SU-DHL-6 (cell line): ENCODE results near the gene MMP13.

Experiments
- CTCF ChIP-seq: fragments of 200-600 bp; sonication (generic); IDR thresholded peaks from one replicate; pipeline ENCODE4 v1.5.1; 2017; ENCODE audit warnings: antibody characterized with exemption, mild to moderate bottlenecking, low read length, moderate library complexity; ENCODE audit not compliant: insufficient read depth, poor library complexity, severe bottlenecking
- EZH2phosphoT487 ChIP-seq: fragments of 200-600 bp; sonication (generic), shearing (Covaris generic); conservative IDR thresholded peaks from 2 replicates; pipeline ENCODE4 v1.6.1; 2018; ENCODE audit warnings: mild to moderate bottlenecking, antibody characterized with exemption, low read length, moderate library complexity, mixed read lengths

GRCh38 chr11:102950622-102951081 lies 4.9 kb downstream of the MMP13 start:
- no peak for TF ChIP-seq EZH2phosphoT487
- no peak for TF ChIP-seq CTCF
